ENCODE results near the gene SUGP2.

The SUGP2 gene

DNA sequence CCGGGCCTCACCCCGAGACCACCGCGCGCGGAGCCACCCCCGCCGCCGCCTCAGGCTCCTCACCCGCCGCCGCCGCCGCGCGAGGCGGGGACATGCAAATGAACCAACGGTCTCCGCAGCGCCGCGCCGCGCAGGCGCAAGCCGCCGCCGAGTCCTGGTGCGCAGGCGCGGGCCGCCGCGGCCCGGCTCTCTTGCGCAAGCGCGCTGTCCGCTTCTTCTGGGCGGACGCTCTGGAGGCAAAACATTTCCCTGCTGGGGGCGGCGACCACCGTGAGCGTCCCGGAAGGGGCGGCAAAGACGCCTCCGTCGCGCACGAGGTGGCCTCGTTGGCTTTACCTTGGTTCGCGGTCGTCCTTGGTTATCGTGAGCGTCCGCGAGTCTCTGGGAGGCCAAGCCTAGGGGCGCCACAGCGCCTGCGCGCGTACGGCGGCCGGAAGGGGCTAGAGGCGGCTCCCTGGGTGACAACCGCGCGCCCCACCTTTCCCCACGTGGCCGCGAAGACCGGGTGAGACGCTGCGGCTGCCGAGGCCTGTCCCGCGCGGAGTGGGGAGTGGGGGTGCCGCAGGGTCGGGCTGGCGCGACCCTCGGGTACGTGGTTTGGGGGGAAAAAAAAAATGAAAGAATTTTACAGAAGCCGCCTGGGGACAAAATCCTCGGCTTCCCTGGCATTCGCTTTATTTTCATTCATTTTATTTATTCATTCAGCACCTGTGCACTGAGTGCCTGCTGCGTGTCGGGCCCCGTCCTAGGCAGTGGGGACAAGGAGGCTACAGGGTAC, at the start of gene SUGP2, which contains the start of gene ARMC6:
SUGP2 (minus strand) TSS at position 92 of the 778 bp plus-strand sequence. CDS start 2,446 bp downstream, outside the sequence.
ARMC6 (plus strand) TSS at position 178 of the 778 bp plus-strand sequence. CDS start 607 bp downstream, outside the sequence.
- in situ Hi-C loops (cut with MboI; ENCODE audit: low sequenced_read_pairs, unreplicated experiment) = no loop called here
- peak; percentile 99 for DNase-seq (ENCODE audit: low spot score)
- TF ChIP-seq, protein P1, sequence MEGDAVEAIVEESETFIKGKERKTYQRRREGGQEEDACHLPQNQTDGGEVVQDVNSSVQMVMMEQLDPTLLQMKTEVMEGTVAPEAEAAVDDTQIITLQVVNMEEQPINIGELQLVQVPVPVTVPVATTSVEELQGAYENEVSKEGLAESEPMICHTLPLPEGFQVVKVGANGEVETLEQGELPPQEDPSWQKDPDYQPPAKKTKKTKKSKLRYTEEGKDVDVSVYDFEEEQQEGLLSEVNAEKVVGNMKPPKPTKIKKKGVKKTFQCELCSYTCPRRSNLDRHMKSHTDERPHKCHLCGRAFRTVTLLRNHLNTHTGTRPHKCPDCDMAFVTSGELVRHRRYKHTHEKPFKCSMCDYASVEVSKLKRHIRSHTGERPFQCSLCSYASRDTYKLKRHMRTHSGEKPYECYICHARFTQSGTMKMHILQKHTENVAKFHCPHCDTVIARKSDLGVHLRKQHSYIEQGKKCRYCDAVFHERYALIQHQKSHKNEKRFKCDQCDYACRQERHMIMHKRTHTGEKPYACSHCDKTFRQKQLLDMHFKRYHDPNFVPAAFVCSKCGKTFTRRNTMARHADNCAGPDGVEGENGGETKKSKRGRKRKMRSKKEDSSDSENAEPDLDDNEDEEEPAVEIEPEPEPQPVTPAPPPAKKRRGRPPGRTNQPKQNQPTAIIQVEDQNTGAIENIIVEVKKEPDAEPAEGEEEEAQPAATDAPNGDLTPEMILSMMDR (IDR thresholded peaks at IDR 0.05; ENCODE audit: borderline replicate concordance, control extremely low read depth, extremely low read depth, insufficient read depth, missing control alignments) = no peak

DNA sequence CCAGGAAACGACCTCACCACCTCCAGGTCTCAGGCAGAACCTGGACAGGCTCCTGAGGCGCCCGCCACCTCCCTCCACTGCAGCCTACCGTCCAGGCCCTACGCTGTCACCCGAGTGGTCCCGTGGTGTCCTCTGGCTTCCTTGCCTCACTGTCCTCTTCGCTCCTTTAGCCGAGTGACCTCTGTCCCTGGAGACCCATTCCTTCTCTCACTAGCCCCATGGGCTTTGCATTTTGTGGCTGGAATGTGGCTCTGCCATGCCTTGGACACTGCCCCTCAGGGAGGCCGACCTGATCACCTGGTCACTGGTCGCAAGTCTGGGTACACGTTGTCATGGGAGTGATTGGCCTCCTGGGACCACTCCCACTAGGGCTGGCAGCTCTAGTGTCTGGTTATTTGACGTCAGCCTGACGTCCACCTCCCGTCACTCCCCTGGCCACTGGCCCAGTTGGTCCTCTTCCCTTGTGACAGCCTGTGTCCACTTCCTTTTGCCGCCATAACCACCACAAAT, 48.4 kb upstream of the SUGP2 start:
- TF ChIP-seq, protein P1 (IDR thresholded peaks at IDR 0.05; ENCODE audit: borderline replicate concordance, control extremely low read depth, extremely low read depth, insufficient read depth, missing control alignments) = no peak
- in situ Hi-C loops (cut with MboI; ENCODE audit: low sequenced_read_pairs, unreplicated experiment) = no loop called here
- DNase-seq (ENCODE audit: low spot score) = no peak

DNA sequence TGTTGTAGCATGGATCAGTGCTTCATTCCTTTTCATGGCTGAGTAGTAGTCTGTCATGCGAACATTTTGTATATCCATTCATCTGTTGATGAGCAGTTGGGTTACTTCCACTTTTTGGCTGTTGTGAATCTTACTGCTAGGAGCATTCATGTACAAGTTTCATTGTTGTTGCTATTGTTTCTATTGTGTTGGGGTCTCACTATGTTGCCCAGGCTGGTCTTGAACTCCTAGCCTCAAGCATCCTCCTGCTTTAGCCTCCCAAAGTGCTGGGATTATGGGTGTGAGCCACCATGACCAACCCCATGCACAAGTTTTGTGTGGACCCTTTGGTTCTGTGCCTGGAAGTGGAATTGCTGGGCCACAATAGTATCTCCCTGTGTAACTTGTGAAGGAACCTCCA, 46.3 kb upstream of the SUGP2 start:
- in situ Hi-C loops (cut with MboI; ENCODE audit: low sequenced_read_pairs, unreplicated experiment) = no loop called here

DNA sequence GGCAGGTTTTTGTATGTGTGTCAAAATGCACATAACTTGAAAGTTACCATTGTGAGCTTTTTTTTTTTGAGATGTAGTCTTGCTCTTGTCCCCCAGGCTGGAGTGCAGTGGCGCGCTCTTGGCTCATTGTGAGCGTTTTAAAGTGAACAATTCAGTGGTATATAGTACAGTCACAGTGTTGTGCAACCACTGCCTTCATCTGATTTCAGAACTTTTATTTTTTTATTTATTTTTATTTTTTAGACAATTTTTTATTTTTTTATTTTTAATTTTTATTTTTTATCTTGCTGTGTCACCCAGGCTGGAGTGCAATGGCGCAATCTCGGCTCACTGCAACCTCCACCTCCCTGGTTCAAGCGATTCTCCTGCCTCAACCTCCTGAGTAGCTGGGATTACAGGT, 45.5 kb upstream of the SUGP2 start:
- DNase-seq (ENCODE audit: low spot score) = no peak
- TF ChIP-seq, protein P1 (IDR thresholded peaks at IDR 0.05; ENCODE audit: borderline replicate concordance, control extremely low read depth, extremely low read depth, insufficient read depth, missing control alignments) = no peak
- in situ Hi-C loops (cut with MboI; ENCODE audit: low sequenced_read_pairs, unreplicated experiment) = no loop called here

More for the DNA sequence above, 46.3 kb upstream of the SUGP2 start:
- TF ChIP-seq, protein P1 (IDR thresholded peaks at IDR 0.05; ENCODE audit: borderline replicate concordance, control extremely low read depth, extremely low read depth, insufficient read depth, missing control alignments) = no peak
- DNase-seq (ENCODE audit: low spot score) = no peak

DNA sequence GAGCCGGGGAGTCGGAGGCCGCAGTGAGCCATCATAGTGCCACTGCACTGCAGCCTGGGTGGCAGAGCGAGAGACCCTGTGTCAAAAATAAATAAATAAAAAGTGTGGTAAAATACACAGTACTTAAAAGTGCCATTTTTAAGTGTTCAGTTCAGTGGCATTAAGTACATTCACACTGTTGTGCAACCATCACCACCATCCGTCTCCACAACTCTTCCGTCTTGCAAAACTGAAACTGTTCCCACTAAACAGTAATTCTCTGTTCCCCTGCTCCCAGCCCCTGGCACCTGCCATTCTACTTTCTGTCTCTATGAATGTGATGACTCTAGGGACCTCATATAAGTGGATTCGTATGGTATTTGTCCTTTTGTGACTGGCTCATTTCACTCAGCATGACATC, 43.8 kb upstream of the SUGP2 start:
- in situ Hi-C loops (cut with MboI; ENCODE audit: low sequenced_read_pairs, unreplicated experiment) = no loop called here
- DNase-seq (ENCODE audit: low spot score) = no peak
- TF ChIP-seq, protein P1 (IDR thresholded peaks at IDR 0.05; ENCODE audit: borderline replicate concordance, control extremely low read depth, extremely low read depth, insufficient read depth, missing control alignments) = no peak

DNA sequence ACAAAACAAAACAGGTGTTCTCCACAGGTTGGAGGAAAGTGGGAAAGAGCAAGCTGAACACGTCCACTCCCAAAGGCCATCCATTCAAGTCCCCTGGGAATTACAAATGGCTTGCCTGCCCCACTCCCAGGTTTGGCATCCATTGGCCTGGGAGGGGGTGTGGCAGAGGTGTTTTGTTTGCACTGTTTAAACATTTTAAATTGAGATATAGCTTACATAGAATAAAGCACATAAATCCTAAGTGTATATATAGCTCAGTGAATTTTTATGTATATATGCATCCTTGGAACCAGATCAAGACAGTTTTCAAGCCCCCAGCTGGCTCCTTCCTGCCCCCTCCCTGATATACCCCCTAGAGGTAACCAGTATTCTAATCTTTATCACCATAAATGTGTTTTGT, 43.2 kb upstream of the SUGP2 start:
- TF ChIP-seq, protein P1 (IDR thresholded peaks at IDR 0.05; ENCODE audit: borderline replicate concordance, control extremely low read depth, extremely low read depth, insufficient read depth, missing control alignments) = no peak
- in situ Hi-C loops (cut with MboI; ENCODE audit: low sequenced_read_pairs, unreplicated experiment) = no loop called here
- no peak for DNase-seq (ENCODE audit: low spot score)

All from GM13976 (cell line).